GM21360 (cell line): ENCODE results near the gene MMP24OS.
"Not testable (repeated sequence)": the region's sequence is repeated elsewhere in the genome, so short reads cannot be mapped to it uniquely, and the experiment has no call there.

Experiments
- ATAC-seq: cut with Tn5 transposase; IDR thresholded peaks from one replicate; pipeline ENCODE4 v1.9.1; 2021; ENCODE audit warnings: mild to moderate bottlenecking, moderate library complexity; ENCODE audit not compliant: unreplicated experiment

Gene MMP24OS

GRCh38 chr20:35252598-35252997, 25.3 kb downstream of the MMP24OS start:
- not testable (repeated sequence) for ATAC-seq

DNA sequence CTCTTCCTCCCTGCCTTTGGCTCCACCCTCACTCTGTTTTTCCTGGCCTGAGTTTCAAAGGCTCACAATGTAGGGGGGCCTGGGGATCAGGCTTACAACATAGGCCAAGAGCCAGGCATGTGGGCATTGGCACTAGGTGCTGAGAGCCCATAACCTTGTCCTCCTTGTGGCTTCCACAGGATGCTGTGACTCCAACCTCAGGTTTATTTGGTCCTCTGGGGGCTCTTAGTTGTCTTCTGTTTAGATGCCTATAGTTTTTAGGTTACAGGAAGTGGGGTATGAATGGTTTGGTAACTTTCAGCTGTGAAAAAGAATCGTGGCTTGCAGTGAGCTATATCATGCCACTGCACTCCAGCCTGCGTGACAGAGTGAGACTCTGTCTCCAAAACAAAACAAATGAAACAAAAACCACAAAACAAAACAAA, 25.9 kb downstream of the MMP24OS start:
- ATAC-seq, result no peak

DNA sequence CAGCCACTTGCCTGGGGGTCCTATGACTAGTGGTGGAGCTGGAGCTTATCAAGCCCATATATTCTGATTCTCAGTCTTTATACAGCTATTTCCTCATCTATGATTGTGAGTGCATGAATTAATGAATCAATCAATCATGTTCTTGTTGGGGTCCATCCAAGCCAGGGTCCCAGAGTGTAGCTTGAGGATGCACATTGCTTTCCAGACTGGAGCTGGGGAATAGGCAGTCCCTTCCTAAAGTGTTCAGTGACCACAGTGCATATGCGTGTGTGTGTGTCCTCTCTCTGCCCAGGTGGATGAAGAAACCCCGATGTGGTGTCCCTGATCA, 26.3 kb downstream of the MMP24OS start:
- no peak for ATAC-seq

- ATAC-seq, result no peak
Observed at GRCh38 chr20:35248641-35249475, 29.1 kb downstream of the MMP24OS start.

DNA sequence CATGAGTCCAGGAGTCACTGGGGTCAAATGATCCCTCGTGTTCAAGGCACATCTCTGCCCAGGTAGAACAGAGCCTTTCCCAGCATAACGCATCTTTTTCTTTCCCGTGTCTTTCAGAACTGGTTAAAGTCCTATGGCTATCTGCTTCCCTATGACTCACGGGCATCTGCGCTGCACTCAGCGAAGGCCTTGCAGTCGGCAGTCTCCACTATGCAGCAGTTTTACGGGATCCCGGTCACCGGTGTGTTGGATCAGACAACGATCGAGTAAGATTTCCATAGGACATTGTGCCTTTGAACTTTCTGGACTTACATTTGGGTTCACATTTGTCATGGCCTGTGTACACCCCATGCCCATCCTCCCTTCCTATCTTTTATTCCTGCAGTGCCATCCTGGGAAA, 31.2 kb downstream of the MMP24OS start:
- ATAC-seq, result no peak

DNA sequence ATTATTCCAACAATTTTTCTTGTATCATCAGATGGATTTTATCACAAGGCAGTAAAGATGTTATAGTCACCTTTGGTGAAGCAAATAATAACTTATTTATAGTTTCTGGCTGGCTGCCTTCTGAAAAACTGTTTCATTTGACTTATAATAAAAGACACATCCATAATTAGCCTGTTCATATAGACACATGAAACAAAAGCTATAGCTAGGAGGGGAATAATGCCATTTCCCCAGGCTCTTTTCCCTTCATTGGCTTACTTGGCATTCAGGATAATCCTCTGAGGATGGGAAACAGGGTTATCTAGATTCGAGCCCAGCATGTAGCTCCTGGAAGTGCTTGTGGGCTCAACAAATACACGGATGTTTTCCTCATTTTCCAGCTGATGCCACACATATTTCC, 33.9 kb downstream of the MMP24OS start:
- no peak for ATAC-seq

GRCh38 chr20:35243317-35243716, 34.6 kb downstream of the MMP24OS start:
- no peak for ATAC-seq

DNA sequence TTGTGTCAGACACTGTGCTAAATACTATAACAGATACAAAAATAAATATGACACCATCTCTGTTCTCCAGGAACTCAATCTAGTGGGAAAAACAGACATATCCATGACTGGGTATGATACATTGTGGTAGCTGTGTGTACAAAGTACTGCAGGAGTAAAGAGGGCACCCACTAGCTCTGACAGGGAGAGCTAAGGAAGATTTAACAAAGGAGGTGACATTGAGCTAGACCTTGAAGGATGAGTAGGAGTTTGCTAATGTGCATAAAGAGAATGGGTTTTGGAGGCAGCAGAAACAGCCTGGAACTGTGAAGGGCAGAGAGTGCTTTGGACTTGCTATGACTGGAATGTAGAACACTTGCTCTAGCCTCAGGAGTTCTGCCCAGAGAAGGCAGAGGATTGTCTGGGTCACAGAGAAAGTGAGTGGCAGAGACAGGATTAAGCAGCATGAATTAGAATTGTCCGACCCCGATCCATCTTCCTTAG, 37.1 kb downstream of the MMP24OS start:
- no peak for ATAC-seq

GRCh38 chr20:35240083-35240810, 37.7 kb downstream of the MMP24OS start:
- ATAC-seq, result no peak

- ATAC-seq, result no peak
Observed at GRCh38 chr20:35238735-35239134, 39.2 kb downstream of the MMP24OS start.

GRCh38 chr20:35238170-35238569, 39.8 kb downstream of the MMP24OS start:
- no peak for ATAC-seq

DNA sequence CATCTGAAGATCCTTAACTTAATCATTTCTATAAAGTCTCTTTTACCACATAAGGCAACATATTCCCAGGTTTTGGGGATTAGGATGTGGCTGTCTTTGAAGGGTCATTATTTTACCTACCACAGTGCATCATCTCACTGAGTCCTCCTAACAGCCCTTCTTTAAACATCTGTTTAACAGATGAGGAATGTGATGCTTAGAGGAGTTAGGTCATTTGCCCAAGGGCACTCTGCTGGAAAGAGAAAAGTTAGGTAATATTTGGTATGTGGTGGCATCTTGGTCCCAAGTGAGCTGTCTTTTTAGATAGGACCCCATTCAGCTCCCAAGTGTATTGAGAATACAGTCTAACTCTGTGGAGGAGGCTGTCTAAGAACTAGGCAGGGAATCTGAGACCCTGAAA, 40.4 kb downstream of the MMP24OS start:
- ATAC-seq, result no peak

DNA sequence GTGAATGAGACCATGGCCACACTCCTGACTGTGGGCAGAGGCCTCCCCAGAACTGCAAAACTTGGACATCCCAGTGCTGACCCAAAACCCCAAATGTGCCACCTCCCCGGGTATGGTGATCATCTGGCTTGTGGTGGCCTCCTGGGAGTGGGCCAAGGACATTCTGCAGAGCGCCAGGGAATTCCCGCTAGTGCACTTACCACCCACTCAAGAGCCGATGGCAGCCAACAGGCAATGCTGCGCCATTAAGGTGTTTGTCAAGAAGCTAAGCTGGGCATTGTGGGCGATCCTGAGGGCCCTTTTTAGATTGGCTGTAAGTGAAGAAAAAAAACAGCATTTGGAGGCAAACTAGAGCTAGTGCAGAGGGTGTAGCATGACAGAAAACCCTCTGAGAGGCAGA, 42.0 kb downstream of the MMP24OS start:
- no peak for ATAC-seq

DNA sequence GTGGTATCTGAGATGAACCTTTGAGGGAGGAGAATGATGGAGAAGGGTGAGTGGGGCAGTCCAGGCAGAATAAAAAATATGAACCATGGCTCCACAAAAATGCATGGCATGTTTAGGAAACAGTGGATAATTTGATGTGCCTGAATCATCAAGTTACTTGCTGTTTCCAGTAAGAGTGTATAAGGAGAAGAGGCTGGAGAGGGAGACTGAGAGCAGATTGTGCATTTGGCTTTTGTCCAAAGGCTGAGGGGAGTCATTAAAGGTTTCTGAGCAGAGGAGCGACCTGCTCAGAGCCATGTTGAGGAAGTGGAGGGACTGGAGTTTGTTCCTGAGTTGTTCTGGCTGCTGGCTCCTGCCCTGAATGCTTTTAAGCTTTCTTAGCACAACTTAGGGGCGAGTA, 45.3 kb downstream of the MMP24OS start:
- ATAC-seq, result no peak

- no peak for ATAC-seq
Observed at GRCh38 chr20:35226884-35227681, 50.8 kb downstream of the MMP24OS start.
